HepG2 (cell line): ENCODE measurements around the gene CUL2. TPM values are rescaled to one million over a fixed set of nuclear protein-coding genes. Genes with fewer than 3 reads are reported as not detected.

Experiments
- ATAC-seq: fragments of 200-7000 bp; cut with Tn5 transposase; 3 replicates; pipeline ENCODE4 v1.9.1; 2020; ENCODE audit warnings: mild to moderate bottlenecking, moderate library complexity
- BruUV-seq: library from RNA; stranded (reverse); fragments of 400-500 nt; replicated peaks from 2 replicates; lab custom pipeline; 2021; lab: Mats Ljungman, UMichigan
- CTCF ChIA-PET: fragments of 300-600 bp; formaldehyde crosslinking; extraction: SDS; loops from one replicate; lab custom pipeline; 2021; ENCODE audit warnings: low total read pairs, inconsistent platforms, low intra/inter-chr PET ratio; lab: Yijun Ruan, JAX
- POLR2A ChIA-PET: fragments of 350-600 bp; sonication (Branson Sonifier 250); formaldehyde crosslinking; loops from one replicate; lab custom pipeline; 2020; ENCODE audit warnings: antibody characterized with exemption, inconsistent platforms; lab: Yijun Ruan, JAX
- DNase-seq: peaks from one replicate; pipeline ENCODE4 v3.0.0-alpha.2; 2015; ENCODE audit warnings: low spot score
- FAIRE-seq: peaks from 3 replicates; lab custom pipeline; 2011; peaks lifted over from hg19 to GRCh38; lab: Jason Lieb, UNC
- H2AFZ ChIP-seq: one replicate; pipeline ENCODE4 v1.6.1; 2011; ENCODE audit warnings: low read length, inconsistent platforms
- H3K27ac ChIP-seq: fragments of 300-600 bp; 3 replicates; pipeline ENCODE4 v1.8.0; 2011; ENCODE audit warnings: mixed run types, mild to moderate bottlenecking, mixed read lengths, low read length, inconsistent platforms; ENCODE audit not compliant: insufficient read depth; ENCODE audit errors: extremely low read length
- H3K27me3 ChIP-seq, 2 experiments: fragments of 200-600 bp in 1 of 2; 2 replicates in 1 of 2; 3 replicates in 1 of 2; pipeline versions ENCODE4 v1.6.0 to v1.8.0; 2011; ENCODE audit warnings: low read length in 2 of 2, mild to moderate bottlenecking in 2 of 2, moderate library complexity in 2 of 2, inconsistent platforms in 1 of 2; ENCODE audit not compliant: insufficient read depth in 2 of 2, control insufficient read depth in 1 of 2
- H3K36me3 ChIP-seq, 2 experiments: fragments of 200-600 bp in 1 of 2; replicated peaks in 1 of 2; 2 replicates in 1 of 2; 3 replicates in 1 of 2; pipeline versions ENCODE4 v1.5.1 to v1.8.0; 2011; ENCODE audit warnings: low read length in 2 of 2, inconsistent platforms in 1 of 2; ENCODE audit not compliant: insufficient read depth in 2 of 2, control insufficient read depth in 1 of 2
- H3K4me1 ChIP-seq: 2 replicates; pipeline ENCODE4 v1.5.1; 2012; ENCODE audit warnings: low read length, inconsistent platforms; ENCODE audit not compliant: insufficient read depth
- H3K4me2 ChIP-seq: 2 replicates; pipeline ENCODE4 v1.6.0; 2011; ENCODE audit warnings: low read depth, low read length, inconsistent platforms
- H3K4me3 ChIP-seq, 3 experiments: fragments of 200-600 bp in 1 of 3; sonication (generic), shearing (Covaris generic) in 1 of 3; replicated peaks in 1 of 3; 2 replicates each; pipeline ENCODE4 v1.5.1; 2011 to 2016; ENCODE audit warnings: low read length in 3 of 3, inconsistent platforms in 2 of 3, low read depth in 2 of 3, mild to moderate bottlenecking in 2 of 3, control low read depth in 1 of 3, mixed read lengths in 1 of 3; ENCODE audit not compliant: insufficient read depth in 1 of 3
- H3K79me2 ChIP-seq: one replicate; pipeline ENCODE4 v1.6.1; 2011; ENCODE audit warnings: low read length, inconsistent platforms; ENCODE audit not compliant: insufficient read depth
- H3K9ac ChIP-seq: 2 replicates; pipeline ENCODE4 v1.6.0; 2011; ENCODE audit warnings: mild to moderate bottlenecking, low read depth, low read length, inconsistent platforms; ENCODE audit not compliant: insufficient read depth
- H3K9me3 ChIP-seq: 2 replicates; pipeline ENCODE4 v1.5.1; 2012; ENCODE audit warnings: mild to moderate bottlenecking, low read length
- H4K20me1 ChIP-seq: 2 replicates; pipeline ENCODE4 v1.6.0; 2011; ENCODE audit warnings: inconsistent platforms, mild to moderate bottlenecking, low read length, moderate library complexity; ENCODE audit not compliant: insufficient read depth
- ESRRA ChIP-seq: sonication (generic); formaldehyde crosslinking; IDR thresholded peaks from 2 replicates; pipeline ENCODE4 v1.5.1; 2020; ENCODE audit warnings: mild to moderate bottlenecking, low read depth, missing genetic modification reagents
- FOSL2 ChIP-seq: sonication (generic); formaldehyde crosslinking; IDR thresholded peaks from 2 replicates; pipeline ENCODE4 v1.4.0; 2020; ENCODE audit warnings: missing genetic modification reagents
- THAP11 ChIP-seq: IDR thresholded peaks from 2 replicates; pipeline ENCODE4 v1.6.1; 2016; ENCODE audit warnings: missing biosample characterization, missing genetic modification reagents
- ZBTB42 ChIP-seq: sonication (generic); formaldehyde crosslinking; IDR thresholded peaks from 2 replicates; pipeline ENCODE4 v1.5.0; 2020; ENCODE audit warnings: mild to moderate bottlenecking, missing genetic modification reagents
- ZMAT3 ChIP-seq: sonication (generic); formaldehyde crosslinking; conservative IDR thresholded peaks from 2 replicates; pipeline ENCODE4 v1.7.0; 2021; ENCODE audit warnings: missing genetic modification reagents
- ZNF121 ChIP-seq: sonication (generic); formaldehyde crosslinking; IDR thresholded peaks from 2 replicates; pipeline ENCODE4 v1.5.0; 2020; ENCODE audit warnings: mild to moderate bottlenecking, missing genetic modification reagents
- WGBS: methylation state at CpG from one replicate; pipeline ENCODE4 v1.1.6; 2017; ENCODE audit warnings: low lambda C conversion rate; 5-methylcytosine and 5-hydroxymethylcytosine counted together
- in situ Hi-C: cut with HindIII; loops from 2 replicates; pipeline ENCODE4 v1.10.0; 2017; ENCODE audit warnings: low pct_unique_long_range_greater_than_20kb; ENCODE audit not compliant: extremely low pct_ligation_motif_present
- intact Hi-C: fragments of 100-400 bp; cut with micrococcal nuclease; formaldehyde crosslinking; loops from one replicate; pipeline ENCODE4 v1.10.0; 2022; ENCODE audit not compliant: unreplicated experiment
- polyA plus RNA-seq, 8 experiments: library from polyadenylated mRNA; depleted of rRNA in 3 of 8; stranded (reverse) in 7 of 8; unstranded in 1 of 8; fragments of >200 nt; fragmentation: Illumina TruSeq in 4 of 8; extraction: Trizol in 4 of 8; gene quantifications; 2 replicates each; pipeline versions ENCODE4 v1.2.1 to v1.2.3, GENCODE V29; 2011 to 2016; ENCODE audit warnings: low read depth in 4 of 8, missing spikeins in 1 of 8, mixed read lengths in 1 of 8; ENCODE audit not compliant: insufficient read depth in 1 of 8
- total RNA-seq, 5 experiments: library from RNA; depleted of rRNA; stranded (reverse); fragments of >200 nt; fragmentation: Illumina TruSeq; extraction: Trizol; gene quantifications; 2 replicates each; pipeline ENCODE4 v1.2.3, GENCODE V29; 2016; ENCODE audit warnings: low read depth in 1 of 5
- TF ChIP-seq, protein P1 (sequence below): sonication (generic); formaldehyde crosslinking; IDR thresholded peaks from 2 replicates; pipeline ENCODE4 v1.5.0; 2020; ENCODE audit warnings: mild to moderate bottlenecking, missing genetic modification reagents, moderate library complexity
- TF ChIP-seq, protein P2 (sequence below): IDR thresholded peaks from 2 replicates; pipeline ENCODE4 v1.6.1; 2016

The CUL2 gene
- total and polyA plus RNA-seq, 2 of the 13 experiments (the other 11 are each of a cell fraction or from before 2014, with no cell fraction given) = 9.6 to 33.1 TPM

DNA sequence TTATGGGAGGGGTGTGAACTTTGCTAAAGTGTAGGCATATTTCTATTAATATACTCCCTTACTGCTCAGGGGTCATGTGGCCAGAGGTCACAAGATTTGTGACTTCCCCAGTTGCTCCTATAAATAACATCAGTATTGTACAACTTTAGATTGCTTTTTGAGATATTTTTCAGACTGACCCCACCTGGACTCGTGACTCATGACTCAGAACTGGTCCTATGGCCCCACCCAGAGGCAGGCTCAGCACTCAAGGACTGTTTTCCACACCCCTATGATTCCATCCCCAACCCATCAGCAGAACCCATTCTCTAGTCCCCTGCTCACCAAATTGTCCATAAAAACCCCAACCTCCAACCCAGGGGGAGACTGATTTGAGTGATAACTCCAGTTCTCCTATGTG, 2.7 kb upstream of the CUL2 start:
- Histone ChIP-seq H3K4me1 (peaks cover 45% of the 10 kb centered on the region), H2AFZ (no peak overlapping the region), H4K20me1 (no peaks in the 10 kb centered on the region), H3K4me2 (no peak overlapping the region), H3K9me3 (peaks cover 5% of the 10 kb centered on the region), H3K36me3 (no peaks in the 10 kb centered on the region), H3K79me2 (peaks cover 20% of the 10 kb centered on the region), H3K27ac (no peak overlapping the region), H3K9ac (no peak overlapping the region), H3K4me3 (no peak overlapping the region), H3K27me3 (no peaks in the 10 kb centered on the region)
- WGBS = 7% methylated on average over 1 of the region's 1 CpG
- no peak for ATAC-seq
- ChIA-PET POLR2A (no interaction called here), CTCF (no interaction called here)
- no peak for DNase-seq
- TF ChIP-seq, protein P1, sequence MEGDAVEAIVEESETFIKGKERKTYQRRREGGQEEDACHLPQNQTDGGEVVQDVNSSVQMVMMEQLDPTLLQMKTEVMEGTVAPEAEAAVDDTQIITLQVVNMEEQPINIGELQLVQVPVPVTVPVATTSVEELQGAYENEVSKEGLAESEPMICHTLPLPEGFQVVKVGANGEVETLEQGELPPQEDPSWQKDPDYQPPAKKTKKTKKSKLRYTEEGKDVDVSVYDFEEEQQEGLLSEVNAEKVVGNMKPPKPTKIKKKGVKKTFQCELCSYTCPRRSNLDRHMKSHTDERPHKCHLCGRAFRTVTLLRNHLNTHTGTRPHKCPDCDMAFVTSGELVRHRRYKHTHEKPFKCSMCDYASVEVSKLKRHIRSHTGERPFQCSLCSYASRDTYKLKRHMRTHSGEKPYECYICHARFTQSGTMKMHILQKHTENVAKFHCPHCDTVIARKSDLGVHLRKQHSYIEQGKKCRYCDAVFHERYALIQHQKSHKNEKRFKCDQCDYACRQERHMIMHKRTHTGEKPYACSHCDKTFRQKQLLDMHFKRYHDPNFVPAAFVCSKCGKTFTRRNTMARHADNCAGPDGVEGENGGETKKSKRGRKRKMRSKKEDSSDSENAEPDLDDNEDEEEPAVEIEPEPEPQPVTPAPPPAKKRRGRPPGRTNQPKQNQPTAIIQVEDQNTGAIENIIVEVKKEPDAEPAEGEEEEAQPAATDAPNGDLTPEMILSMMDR = peak; percentile 46; the same call in 1 of the 2 replicates
- no peak for TF ChIP-seq ESRRA (CRISPR knock-in tag)
- TF ChIP-seq FOSL2 (CRISPR knock-in tag) = 0 out of 2 replicates have a peak, but pooled peaks have one; percentile 19
- BruUV-seq = no TSS peak
- intact Hi-C loops = no loop called here
- no peak for FAIRE-seq
- in situ Hi-C loops = no loop called here

DNA sequence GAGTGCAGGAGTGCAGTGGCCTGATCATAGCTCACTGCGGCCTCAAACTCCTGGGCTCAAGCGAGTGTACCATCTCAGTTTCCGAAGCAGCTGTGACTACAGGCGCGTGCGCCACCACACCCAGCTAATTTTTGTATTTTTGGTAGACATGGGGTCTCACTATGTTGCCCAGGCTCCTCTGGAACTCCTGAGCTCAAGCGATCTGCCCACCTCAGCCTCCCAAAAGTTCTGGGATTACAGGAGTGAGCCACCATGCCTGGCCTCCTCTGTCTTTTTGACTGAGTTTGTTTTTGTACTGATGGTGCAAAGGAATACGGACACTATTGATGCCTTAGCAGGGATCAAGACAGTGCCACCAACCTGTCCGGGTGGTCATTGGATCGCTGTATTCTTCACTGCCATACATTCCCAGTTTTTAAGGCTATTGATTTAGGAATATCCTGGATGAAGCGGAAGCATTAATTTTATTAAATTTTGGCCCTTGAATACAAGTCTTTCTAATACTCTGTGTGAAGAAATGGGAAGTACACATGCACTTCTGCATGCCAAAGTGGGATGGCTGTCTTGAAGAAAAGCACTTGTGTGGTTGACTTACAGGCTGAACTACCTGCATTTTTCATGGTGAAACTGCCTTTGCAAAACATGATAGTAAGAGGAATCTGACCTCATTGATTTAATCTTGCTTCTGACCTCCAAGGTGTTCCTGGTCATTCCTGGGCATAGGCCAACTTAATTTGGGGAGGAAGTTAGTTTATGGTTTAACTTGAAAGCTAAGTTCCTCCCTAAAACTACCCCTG, 2.1 kb upstream of the CUL2 start:
- in situ Hi-C loops (no loop called here), intact Hi-C loops (no loop called here)
- TF ChIP-seq THAP11 (CRISPR knock-in tag) = no peak
- TF ChIP-seq ZBTB42 = no peak
- TF ChIP-seq ZMAT3 (CRISPR knock-in tag) = no peak
- peak; percentile 69; the same call in 1 of the 2 replicates for TF ChIP-seq ZNF121 (CRISPR knock-in tag)
- TF ChIP-seq, protein P2, sequence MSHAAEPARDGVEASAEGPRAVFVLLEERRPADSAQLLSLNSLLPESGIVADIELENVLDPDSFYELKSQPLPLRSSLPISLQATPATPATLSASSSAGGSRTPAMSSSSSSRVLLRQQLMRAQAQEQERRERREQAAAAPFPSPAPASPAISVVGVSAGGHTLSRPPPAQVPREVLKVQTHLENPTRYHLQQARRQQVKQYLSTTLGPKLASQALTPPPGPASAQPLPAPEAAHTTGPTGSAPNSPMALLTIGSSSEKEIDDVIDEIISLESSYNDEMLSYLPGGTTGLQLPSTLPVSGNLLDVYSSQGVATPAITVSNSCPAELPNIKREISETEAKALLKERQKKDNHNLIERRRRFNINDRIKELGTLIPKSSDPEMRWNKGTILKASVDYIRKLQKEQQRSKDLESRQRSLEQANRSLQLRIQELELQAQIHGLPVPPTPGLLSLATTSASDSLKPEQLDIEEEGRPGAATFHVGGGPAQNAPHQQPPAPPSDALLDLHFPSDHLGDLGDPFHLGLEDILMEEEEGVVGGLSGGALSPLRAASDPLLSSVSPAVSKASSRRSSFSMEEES = no peak
- Histone ChIP-seq H2AFZ (peak overlapping the region; percentile 9), H3K36me3 (no peaks in the 10 kb centered on the region), H3K9ac (no peak overlapping the region), H3K4me2 (no peak overlapping the region), H3K27me3 (no peaks in the 10 kb centered on the region), H3K27ac (no peak overlapping the region), H3K79me2 (peaks cover 27% of the 10 kb centered on the region), H3K4me3 (no peak overlapping the region), H4K20me1 (no peaks in the 10 kb centered on the region), H3K9me3 (peaks cover 5% of the 10 kb centered on the region), H3K4me1 (peaks cover 49% of the 10 kb centered on the region)
- no peak for ATAC-seq
- FAIRE-seq = no peak
- ChIA-PET CTCF (no interaction called here), POLR2A (interaction anchor here (0.8 kb wide), 1 partner anchor 30 kb away, joined by 3 read pairs; no protein-coding TSS in a partner anchor)
- 93% methylated on average over 11 of the region's 11 CpGs for WGBS
- BruUV-seq = no TSS peak
- DNase-seq = no peak
